ENCODE data around the gene CSMD2. TPM values are rescaled to one million over a fixed set of nuclear protein-coding genes. Genes with fewer than 3 reads are reported as not detected.

CSMD2 gene
- total RNA-seq, 6 donors from 2014 or later = 0.39 to 1.0 (median 0.52) TPM

- no peak overlapping the region for H3K4me3 ChIP-seq
- no peaks in the 10 kb centered on the region for H3K4me1 ChIP-seq
- ATAC-seq (ENCODE audit: low FRiP score in 2 of 2) (no peak), DNase-seq (no peak)
- no peaks in the 10 kb centered on the region for H3K36me3 ChIP-seq
- no peaks in the 10 kb centered on the region for H3K27me3 ChIP-seq
- TF ChIP-seq CTCF (IDR thresholded peaks at IDR 0.05) = no peak
- no peak for TF ChIP-seq EP300 (IDR thresholded peaks at IDR 0.05)
- TF ChIP-seq POLR2AphosphoS5 (IDR thresholded peaks at IDR 0.05) = no peak
- TF ChIP-seq POLR2A (IDR thresholded peaks at IDR 0.05) = no peak
- H3K9me3 ChIP-seq = no peaks in the 10 kb centered on the region
- 80 to 88% methylated on average over 3 of the region's 3 CpGs for WGBS, 2 donors
- no peak overlapping the region for H3K27ac ChIP-seq
Observed at GRCh38 chr1:33948291-33948690, 216.7 kb downstream of the CSMD2 start.

GRCh38 chr1:33946836-33947235 is 218.2 kb downstream of the CSMD2 start:
- no peak for ATAC-seq (ENCODE audit: low FRiP score in 2 of 2)
- no peak for DNase-seq
- 82 to 100% methylated on average over 2 of the region's 2 CpGs for WGBS, 2 donors

GRCh38 chr1:33944846-33945245 is 220.2 kb downstream of the CSMD2 start:
- 28 to 41% methylated on average over 1 of the region's 1 CpG for WGBS, 2 donors
- no peak overlapping the region for H3K27ac ChIP-seq
- no peaks in the 10 kb centered on the region for H3K4me1 ChIP-seq
- ATAC-seq (ENCODE audit: low FRiP score in 2 of 2) (no peak), DNase-seq (no peak)
- no peaks in the 10 kb centered on the region for H3K36me3 ChIP-seq
- no peak for TF ChIP-seq POLR2A (IDR thresholded peaks at IDR 0.05)
- TF ChIP-seq POLR2AphosphoS5 (IDR thresholded peaks at IDR 0.05) = no peak
- no peak for TF ChIP-seq CTCF (IDR thresholded peaks at IDR 0.05)
- no peak for TF ChIP-seq EP300 (IDR thresholded peaks at IDR 0.05)
- H3K9me3 ChIP-seq = no peaks in the 10 kb centered on the region
- no peaks in the 10 kb centered on the region for H3K27me3 ChIP-seq
- no peak overlapping the region for H3K4me3 ChIP-seq

More at GRCh38 chr1:33946836-33947235, 218.2 kb downstream of the CSMD2 start:
- Histone ChIP-seq H3K36me3 (no peaks in the 10 kb centered on the region), H3K27ac (no peak overlapping the region), H3K4me3 (no peak overlapping the region), H3K9me3 (no peaks in the 10 kb centered on the region), H3K4me1 (no peaks in the 10 kb centered on the region), H3K27me3 (no peaks in the 10 kb centered on the region)
- no peak for TF ChIP-seq EP300 (IDR thresholded peaks at IDR 0.05)
- no peak for TF ChIP-seq CTCF (IDR thresholded peaks at IDR 0.05)

GRCh38 chr1:33943978-33944377 is 221.1 kb downstream of the CSMD2 start:
- Histone ChIP-seq H3K4me1 (no peaks in the 10 kb centered on the region), H3K27ac (no peak overlapping the region), H3K4me3 (no peak overlapping the region), H3K9me3 (peaks cover 0 to 1% (median 0%) of the 10 kb centered on the region in 4 donors), H3K27me3 (no peaks in the 10 kb centered on the region), H3K36me3 (no peaks in the 10 kb centered on the region)
- TF ChIP-seq EP300 (IDR thresholded peaks at IDR 0.05) = no peak
- no peak for TF ChIP-seq POLR2A (IDR thresholded peaks at IDR 0.05)
- TF ChIP-seq POLR2AphosphoS5 (IDR thresholded peaks at IDR 0.05) = no peak
- TF ChIP-seq CTCF (IDR thresholded peaks at IDR 0.05) = no peak
- DNase-seq (peak in 1 of 2 donors; percentile 21), ATAC-seq (ENCODE audit: low FRiP score in 2 of 2) (no peak)
- WGBS, 2 donors = 39 to 40% methylated on average over 3 of the region's 3 CpGs

- no peak for TF ChIP-seq EP300 (IDR thresholded peaks at IDR 0.05)
- TF ChIP-seq CTCF (IDR thresholded peaks at IDR 0.05) = no peak
- no peak for TF ChIP-seq POLR2AphosphoS5 (IDR thresholded peaks at IDR 0.05)
- TF ChIP-seq POLR2A (IDR thresholded peaks at IDR 0.05) = no peak
- no peak for DNase-seq
- no peak overlapping the region for H3K27ac ChIP-seq
- H3K9me3 ChIP-seq = no peaks in the 10 kb centered on the region
- ATAC-seq (ENCODE audit: low FRiP score in 2 of 2) = no peak
- WGBS, 2 donors = 67 to 76% methylated on average over 3 of the region's 3 CpGs
- H3K4me1 ChIP-seq = no peaks in the 10 kb centered on the region
- no peaks in the 10 kb centered on the region for H3K27me3 ChIP-seq
- no peaks in the 10 kb centered on the region for H3K36me3 ChIP-seq
- no peak overlapping the region for H3K4me3 ChIP-seq
Observed at GRCh38 chr1:33932871-33933270, 232.2 kb downstream of the CSMD2 start.

Measured in upper lobe of left lung (tissue), 6 donors.